Right ventricle myocardium inferior (tissue), 1 donor: ENCODE results near the gene VASH1. TPM values are rescaled to one million over a fixed set of nuclear protein-coding genes. Genes with fewer than 3 reads are reported as not detected.

Source experiments
- ATAC-seq: fragments of 200-7000 bp; cut with Tn5 transposase; one replicate; pipeline ENCODE4 v1.9.1; 2020; ENCODE audit warnings: mild to moderate bottlenecking, moderate library complexity
- DNase-seq: peaks from one replicate; pipeline ENCODE4 v3.0.0; 2021; ENCODE audit errors: missing footprints
- intact Hi-C: fragments of 100-400 bp; cut with DNase I; formaldehyde crosslinking; loops from one replicate; pipeline ENCODE4 v1.11.0; 2022
- total RNA-seq: library from RNA; stranded (reverse); fragmentation: NEBNext Ultra II Directional; extraction: Animal tissue kit (Norgen Biotek cat#: 25700); gene quantifications from one replicate; pipeline ENCODE4 v1.2.1, GENCODE V29; 2021
- donor health status: DM: no; HTN: yes; CAD: no; lungs with severe emphysema.

Gene VASH1
- total RNA-seq, 1 donor from 2014 or later, result 14.4 TPM

DNA sequence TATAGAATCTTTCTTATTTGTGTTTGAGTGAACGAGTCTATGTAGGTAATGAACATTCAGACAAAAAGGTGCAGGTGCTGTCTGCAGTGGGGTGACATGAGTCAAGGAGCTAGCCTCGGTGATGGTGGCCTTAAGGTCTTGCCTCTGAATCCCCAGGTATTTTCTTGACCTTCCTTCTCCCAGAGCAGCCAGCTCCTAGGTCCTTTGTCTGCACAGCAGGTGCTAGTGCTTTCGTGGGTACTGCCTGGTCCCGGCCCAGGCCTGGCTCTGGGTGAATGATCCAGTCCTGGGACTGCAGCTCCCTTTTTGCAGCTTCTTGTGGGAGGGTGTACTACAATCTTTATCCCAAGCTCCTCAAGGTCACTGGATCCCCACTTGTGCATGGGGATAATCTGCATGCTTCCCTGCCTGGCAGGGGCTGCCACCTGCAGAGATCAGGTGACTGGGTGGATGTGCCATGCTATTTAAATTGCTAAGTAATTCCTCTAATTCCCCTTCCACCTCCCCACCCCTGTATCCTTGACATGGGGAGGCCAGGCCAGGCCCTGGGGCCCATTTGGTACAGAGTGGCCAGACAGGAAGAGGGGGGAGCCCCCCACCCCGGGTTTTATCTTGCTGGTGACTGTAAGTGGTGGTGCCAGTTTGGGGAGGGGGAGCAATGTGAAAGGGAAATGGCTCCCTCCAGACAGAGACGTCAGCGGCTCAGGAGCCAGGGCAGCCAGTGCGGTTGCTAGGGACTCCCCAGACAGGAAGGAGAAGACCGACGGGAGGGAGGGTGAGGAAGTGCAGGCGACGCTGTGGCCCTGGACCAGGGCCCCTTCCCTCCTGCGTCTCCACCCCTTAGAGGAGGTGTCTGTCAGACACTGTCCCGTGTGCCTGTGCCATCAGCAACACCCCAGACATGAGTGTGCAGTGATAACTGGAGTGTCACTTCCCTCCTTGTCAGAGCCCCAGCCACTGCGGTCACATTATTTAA is 6.7 kb downstream of the VASH1 start:
- intact Hi-C loops, result no loop called here
- ATAC-seq (peak; percentile 86), DNase-seq (no peak)

DNA sequence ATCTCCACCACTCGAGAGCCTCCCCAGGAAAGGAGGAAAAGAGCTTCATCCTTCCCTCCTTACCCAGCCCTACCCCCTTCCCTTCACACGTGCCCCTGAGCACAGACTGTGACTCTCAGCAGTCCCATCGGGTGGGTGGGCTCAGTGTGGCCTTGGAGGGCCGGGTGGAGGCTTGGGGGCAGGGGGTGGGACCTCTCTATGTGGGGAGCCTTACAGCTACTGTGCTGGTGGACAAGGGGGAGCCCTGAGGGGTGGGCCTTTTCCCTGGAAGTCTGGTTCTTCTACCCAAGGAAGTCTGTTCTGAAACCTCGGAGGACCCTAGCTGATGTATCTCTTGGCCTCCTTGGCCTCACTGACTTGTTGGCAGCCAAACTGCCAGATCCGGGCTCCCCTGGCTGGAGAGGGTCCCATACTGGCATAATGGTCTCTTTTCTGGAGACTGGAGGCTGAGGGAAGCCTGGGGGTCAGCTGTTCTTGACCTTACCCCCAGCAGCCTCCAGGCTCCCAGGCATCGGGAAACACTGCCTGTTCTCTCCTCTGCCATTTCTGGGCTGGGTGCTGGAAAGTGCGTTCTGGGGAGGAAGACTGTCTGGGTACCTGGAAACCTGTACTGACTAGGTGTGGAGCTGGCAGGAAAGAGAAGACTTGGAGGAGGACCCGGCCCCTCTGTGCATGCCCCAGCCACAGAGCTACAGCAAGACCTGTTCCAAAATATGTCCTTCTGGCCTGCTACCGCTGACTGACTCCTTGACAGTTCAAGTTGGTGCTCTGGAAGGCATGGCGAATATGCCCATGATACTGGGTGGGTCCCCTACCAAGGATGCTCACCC is 7.6 kb downstream of the VASH1 start:
- ATAC-seq (no peak), DNase-seq (no peak)
- intact Hi-C loops, result no loop called here

DNA sequence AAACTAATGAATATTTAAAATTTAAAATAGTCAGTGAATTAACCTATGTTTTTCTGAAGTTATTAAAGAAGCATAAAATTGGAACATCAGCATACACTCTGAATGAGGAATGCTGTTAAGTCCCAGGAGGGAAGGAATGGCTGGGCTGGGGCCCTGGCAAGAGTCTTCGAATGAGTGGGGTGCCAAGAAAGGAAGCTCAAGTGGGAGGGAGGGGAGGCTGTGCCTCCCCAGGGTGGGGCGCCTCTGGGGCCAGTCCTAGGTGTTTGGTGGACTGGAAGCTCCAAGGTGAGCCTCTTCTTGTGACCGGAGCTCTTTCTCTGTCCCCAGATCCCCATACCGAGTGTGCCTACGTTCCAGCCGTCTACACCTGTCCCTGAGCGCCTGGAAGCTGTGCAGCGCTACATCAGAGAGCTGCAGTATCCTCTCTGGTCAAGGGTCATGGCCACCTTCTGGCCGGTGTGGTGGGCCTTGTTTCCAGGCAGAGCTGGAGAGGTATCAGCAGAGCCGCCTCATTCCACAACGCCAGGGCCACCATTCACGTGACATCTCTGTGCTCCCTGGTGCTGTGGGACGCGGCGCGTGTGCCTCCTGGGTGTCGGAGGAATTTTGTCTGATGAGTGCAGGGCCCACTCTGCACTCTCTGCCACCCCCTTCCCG is 8.5 kb downstream of the VASH1 start:
- intact Hi-C loops, result no loop called here
- DNase-seq (no peak), ATAC-seq (no peak)

DNA sequence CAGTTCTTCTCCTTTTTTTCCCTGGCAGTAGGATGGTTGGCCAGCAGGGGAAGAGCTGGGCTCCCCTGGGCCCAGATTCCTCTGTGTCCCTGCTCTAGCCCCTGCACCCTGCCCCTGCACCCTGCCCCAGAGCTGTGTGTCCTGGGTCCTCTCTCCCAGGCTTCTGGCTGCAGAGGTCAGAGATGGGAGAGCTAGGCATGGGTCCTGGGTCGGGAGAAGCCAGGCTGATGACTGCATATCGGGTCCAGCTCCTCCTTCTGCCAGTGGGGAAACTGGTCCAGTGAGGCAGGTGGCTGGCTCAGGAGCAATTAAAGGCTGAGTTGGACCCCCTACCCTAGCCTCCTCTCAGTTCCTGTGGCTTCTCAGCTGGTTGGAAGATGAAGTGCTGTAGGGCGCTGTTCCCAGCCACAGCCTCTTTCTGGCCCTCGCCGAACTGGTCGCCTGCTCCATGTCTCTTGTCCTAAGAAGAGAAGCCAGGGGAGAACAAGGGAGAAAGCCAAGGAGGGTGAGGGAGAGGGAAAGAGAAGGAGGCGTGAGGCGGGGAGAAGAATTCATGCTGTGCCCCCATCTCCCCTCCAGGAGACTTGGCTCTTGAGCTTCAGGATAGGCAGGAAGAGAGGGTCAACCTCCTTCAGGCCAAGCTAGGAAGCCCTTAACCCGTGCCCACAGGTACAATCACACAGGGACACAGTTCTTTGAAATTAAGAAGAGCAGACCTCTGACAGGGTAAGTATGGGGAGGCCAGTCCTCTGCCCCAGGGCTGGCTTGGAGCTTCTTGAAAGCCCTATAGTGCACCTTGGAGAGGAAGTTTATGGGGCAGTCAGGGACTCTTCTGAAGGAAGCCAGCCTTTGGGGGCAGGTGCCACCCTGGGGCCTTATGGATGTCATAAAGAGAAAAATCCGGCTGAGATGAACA is 9.5 kb downstream of the VASH1 start:
- DNase-seq (no peak), ATAC-seq (no peak)
- intact Hi-C loops, result no loop called here

DNA sequence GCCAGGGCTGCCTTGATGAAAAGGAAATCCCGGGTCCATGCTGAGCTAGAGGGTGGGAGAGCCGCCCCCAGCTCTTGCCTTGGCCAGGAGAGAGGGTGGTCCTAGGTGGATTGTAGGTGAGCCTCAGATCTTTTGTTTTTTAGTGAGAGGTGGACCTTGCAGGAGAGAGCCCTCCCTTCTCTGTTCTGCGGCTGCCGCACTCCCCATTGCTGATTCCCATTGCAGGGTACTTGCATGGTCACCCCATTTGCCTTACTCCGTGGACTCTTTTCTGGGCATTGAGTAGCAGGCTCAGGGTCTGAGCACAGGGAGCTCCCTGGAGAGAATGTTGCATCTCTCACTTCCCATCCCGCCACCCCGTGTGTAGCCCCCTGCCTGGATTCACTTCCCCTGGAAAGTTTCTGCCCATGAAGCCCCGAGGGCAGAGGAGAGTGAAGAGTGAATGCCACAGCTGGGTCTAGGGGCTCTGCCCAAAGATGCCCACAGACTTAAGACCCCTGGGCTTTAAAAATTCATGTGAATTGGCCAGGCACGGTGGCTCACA is 10.2 kb downstream of the VASH1 start:
- intact Hi-C loops, result no loop called here
- ATAC-seq, result no peak
- no peak for DNase-seq

DNA sequence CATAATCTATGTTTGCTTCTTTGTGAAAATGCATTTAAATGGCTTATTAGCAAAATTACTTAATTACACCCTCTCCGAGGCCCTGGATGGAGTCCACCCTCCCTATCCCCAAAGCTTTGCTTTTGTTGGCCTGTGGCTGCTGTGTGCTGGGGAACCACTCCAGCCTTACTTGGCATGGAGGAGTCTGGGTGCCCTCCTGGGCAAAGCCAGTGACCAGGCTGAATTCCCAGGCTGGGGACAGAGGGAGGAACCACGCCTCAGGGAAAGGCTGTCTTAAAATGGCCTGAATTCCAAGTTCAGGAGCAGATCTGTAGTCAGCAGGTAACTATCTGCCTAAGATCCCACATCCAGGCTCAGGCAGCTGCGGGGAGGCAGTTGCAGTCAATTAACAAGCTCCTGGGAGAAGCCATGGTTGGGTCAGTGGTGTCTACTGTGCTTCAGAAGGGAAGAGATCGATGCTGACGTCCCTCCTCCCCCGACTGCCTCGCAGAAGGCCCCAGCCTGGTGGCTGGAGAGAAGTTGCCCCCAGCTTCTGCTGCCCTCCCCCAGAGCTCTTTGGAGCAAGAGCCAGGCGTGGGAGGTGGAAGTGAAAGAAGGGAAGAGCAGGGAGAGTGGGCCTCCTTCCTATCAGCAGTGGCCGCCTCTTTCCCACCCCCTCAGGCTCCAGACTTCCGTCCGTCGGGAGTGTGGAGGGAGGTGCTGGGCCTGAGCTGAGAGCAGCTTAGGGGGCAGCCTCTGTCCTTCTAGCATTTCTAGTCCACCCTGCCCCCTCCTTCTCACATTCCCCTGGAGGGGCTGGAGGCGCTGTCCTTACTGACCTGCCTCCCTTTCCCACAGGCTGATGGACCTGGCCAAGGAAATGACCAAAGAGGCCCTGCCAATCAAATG is 11.3 kb downstream of the VASH1 start:
- peak; percentile 65 for ATAC-seq
- intact Hi-C loops, result no loop called here
- no peak for DNase-seq

DNA sequence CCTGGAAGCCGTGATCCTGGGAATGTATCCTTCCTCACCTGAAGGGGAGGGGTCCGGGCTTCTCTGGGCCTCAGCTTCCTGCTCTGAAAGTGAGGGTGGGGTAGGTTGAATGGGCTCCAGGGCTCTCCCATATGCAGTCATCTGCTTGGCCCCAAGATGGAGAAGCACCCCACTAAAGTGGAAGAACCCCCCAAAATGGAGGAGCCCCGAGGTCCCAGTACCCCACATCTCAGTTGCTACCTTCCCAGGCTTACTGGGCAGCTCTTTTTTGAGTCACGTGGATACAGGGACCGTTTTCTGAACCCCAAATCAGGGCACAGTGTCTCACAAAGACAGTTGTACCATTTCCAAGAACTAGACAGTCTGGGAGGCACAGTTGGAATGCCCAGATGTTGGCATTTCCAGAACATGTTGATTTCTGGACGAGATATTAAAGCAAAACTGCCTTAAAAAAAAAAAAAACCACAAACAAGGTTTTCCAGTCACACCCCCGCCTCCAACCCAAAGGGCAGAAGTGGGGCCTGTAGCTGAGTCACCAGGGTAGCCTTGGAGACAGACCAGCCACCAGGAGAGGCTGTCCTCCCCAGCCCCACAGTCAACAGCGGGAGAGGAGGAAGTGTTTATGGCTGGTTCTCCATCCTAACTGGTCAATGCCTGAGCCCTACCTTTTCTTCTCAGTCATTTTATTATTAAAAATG is 12.1 kb downstream of the VASH1 start:
- intact Hi-C loops, result no loop called here
- ATAC-seq, result peak; percentile 73
- DNase-seq, result peak; percentile 85

DNA sequence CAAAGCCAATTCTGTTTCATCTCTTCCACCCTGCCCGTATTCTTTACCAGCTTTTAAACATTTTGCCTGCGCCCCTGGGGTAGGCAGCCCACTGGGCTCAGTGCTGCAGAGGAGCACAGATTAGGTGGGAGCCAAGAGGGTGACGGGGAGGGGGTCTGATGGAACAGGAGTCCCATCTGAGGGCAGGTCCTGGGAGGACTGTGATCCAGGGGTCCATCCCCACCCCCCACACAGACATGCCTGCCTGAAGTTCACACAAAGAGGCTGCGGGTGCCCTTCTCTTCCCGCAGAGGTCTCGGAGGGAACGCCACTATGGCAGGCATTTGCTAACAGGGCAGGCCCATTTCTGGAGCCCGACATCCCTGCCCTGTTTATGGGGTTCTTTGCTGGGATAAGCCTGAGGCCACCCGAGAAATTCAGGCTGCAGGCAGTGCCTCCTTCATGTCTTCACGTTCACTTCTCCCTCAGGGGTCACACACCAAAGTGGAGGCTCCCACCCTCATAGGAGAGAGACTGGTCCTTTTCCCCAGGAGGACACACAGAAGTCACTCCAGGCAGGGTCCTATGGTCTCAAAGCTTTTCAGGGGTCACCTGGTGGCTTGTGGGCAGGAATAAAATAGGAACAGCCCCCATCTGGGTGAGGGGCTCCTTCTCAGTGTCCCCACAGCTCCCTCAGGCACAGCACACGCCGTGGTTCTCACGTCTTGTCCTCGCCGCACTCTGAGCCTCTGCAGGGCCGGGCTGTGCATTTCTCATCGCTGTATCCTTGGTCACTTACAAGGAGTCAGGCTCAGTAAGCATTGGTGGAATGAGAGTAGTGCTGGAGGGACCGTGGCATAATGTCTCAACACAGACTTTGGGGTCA is 12.9 kb downstream of the VASH1 start:
- intact Hi-C loops, result no loop called here
- ATAC-seq, result no peak
- no peak for DNase-seq

DNA sequence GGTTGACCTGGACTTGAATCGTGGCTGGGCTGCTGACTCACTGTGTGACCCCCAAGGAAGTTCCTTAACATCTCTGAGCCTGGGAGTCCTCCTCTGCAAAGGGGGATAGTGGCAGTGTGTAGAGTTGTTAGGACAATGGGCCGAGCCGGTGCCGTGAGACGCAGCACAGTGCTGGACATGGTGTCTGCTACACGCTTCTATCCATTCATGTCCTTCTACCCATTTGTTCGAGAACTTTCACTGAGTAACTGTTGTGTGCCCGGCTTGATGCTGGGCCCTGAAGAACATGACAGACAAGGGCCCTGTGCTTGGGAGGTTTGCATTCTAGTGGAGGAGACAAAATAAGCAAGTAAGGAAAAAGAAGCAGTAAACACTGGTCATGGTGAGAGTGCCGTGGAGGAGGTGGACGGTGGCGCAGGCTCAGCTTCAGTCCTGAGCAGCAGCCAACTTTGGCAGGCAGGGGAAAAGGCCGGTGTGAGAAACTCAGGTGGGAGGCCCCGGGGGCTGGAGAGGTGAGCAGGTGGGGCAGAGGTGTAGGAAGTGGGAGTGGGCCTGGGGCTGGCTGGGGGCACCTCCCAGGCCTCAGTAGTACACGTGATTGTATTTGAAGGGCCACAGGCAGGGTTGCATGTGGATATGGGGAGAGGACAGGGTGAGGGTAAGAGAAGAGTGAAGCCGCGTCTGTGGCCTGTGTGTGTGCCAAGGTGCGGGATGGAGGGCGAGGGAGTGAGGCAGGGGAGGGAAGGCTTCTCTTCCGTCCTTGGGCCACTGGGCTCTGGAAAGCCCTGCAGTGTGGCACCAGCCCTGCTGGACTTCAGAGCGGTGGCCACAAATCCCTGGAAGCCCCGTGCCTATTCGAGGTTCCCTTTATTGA is 13.8 kb downstream of the VASH1 start:
- DNase-seq, result no peak
- no peak for ATAC-seq
- intact Hi-C loops, result no loop called here

DNA sequence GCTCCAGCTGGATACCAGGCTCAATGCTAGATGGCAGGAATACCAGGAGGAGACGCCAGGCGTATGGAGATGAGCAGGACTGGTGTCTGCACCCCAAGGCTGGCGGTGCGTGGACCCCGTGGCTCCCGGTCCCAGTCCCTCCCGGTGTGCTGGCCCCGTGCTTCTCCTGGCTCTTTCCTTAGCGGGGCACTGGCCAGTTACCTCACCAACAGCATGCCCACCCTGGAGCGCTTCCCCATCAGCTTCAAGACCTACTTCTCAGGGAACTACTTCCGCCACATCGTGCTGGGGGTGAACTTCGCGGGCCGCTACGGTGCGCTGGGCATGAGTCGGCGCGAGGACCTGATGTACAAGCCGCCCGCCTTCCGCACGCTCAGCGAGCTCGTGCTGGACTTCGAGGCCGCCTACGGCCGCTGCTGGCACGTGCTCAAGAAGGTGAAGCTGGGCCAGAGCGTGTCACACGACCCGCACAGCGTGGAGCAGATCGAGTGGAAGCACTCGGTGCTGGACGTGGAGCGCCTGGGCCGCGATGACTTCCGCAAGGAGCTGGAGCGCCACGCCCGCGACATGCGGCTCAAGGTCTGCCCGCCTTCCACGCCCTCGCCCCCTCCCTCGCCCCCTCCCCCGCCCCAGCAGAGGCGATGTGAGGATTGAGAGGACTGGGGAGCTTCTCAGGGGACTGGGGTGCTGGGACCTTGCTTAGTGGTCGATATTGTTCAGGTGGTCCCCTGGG is 14.6 kb downstream of the VASH1 start:
- ATAC-seq, result no peak
- intact Hi-C loops, result no loop called here
- DNase-seq, result no peak

DNA sequence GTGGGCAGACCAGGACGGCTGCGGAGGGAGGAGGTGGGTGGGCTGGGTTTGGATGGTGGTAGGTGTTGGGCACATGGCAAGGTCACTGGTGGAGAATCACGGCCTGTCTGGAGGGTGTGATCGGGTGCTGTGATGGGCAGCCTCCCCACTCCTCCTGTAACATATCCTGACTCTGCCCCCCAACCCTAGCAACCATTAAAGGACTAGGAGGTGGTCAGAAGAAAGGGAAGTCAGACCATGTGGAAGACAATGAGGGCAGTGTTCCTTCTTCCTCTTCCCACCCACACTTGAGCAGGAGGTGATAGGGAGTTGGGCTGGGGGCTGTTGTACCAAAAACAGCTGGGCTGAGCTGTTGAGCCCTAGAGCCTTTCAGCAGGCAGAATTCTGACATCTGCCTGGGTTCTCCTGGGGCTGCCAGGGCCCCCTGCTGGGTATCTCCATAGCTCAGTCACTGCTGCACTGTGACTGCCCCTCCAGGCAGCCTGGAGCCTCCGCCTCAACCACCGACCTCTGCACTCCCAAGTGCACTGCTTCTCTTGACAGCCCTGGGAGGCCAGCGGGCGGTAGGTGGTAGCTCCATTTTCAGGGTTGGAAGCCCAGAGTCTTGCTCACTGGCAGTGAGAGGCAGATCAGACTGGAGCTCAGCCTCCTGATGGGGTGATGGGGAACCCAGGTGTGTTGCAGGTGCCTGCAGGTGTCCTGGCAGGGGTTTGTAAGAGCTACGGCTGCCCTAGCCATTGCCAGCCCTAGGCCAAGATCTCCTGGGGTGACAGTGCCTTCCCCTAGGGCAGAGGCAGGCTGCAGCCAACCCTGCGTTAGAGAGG is 15.4 kb downstream of the VASH1 start:
- ATAC-seq (no peak), DNase-seq (no peak)
- intact Hi-C loops, result no loop called here

DNA sequence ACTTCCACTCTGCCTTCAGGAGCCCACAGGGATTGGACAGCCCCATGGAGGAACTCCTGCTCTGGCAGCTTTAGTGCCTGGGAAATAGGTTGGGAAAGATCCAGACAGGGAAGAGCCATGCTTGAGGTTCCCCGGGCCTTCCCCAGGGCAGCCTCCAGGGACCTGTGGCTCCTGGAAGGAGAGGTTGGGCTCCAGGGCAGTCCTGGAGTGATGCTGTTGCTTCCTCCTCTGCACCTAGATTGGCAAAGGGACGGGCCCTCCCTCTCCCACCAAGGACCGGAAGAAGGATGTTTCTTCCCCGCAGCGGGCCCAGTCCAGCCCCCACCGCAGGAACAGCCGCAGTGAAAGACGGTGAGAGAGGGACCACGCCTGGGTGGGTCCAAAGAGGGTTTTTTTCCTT is 16.5 kb downstream of the VASH1 start:
- intact Hi-C loops, result no loop called here
- no peak for ATAC-seq
- DNase-seq, result no peak

DNA sequence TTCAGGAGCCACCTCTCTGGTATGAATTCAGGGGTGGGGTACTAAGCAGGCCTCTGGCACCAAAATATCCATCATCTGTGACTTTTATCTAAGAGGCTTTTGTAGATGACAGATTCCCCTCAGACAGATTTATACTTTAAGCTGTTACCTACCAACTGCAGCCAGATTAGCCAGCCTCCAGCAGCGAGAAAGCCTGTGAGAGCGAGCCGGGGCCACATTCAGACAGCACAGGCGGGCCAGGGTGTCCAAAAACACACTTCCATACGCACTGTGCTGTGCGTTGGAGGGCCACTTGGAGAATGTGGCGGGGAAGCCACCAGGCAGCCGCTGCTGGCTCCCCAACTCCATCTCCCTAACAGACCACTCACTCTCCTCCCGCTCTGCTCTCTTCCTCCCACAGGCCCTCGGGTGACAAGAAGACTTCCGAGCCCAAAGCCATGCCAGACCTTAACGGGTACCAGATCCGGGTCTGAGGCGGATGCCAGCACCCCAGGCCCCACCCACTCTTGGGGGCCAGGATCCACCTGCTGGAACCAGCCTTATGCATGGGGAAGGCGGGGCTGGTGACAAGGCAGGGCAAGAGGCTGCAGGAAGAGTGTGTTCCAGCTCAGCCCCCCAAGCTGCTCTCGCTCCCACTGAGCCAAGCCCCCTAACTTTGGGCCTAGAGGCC is 17.4 kb downstream of the VASH1 start:
- DNase-seq (no peak), ATAC-seq (no peak)
- intact Hi-C loops, result no loop called here
